IMR-90 (cell line): ENCODE results near the gene PARVB. TPM values are rescaled to one million over a fixed set of nuclear protein-coding genes. Genes with fewer than 3 reads are reported as not detected.

Experiments
- ATAC-seq: fragments of 200-7000 bp; cut with Tn5 transposase; 2 replicates; pipeline ENCODE4 v1.9.1; 2020; ENCODE audit warnings: low read depth, mild to moderate bottlenecking, moderate library complexity
- BruUV-seq: library from RNA; stranded (reverse); fragments of 400-500 nt; replicated peaks from 2 replicates; lab custom pipeline; 2021; lab: Mats Ljungman, UMichigan
- CTCF ChIA-PET: fragments of 300-600 bp; formaldehyde crosslinking; extraction: SDS; loops from one replicate; lab custom pipeline; 2021; ENCODE audit warnings: antibody characterized with exemption; lab: Yijun Ruan, JAX
- POLR2A ChIA-PET: fragments of 300-600 bp; sonication (Branson Sonifier 250); formaldehyde crosslinking; loops from one replicate; lab custom pipeline; 2022; ENCODE audit warnings: antibody characterized with exemption; ENCODE audit not compliant: unreplicated experiment; lab: Charles Lee
- DNase-seq: peaks from one replicate; pipeline ENCODE4 v3.0.0; 2013
- H2AFZ ChIP-seq: replicated peaks from 2 replicates; pipeline ENCODE3; 2013; ENCODE audit warnings: low read length, mild to moderate bottlenecking; ENCODE audit not compliant: poor library complexity
- H2AK5ac ChIP-seq: 2 replicates; pipeline ENCODE4 v1.6.1; 2013; ENCODE audit warnings: low read depth, low read length, inconsistent platforms
- H2AK9ac ChIP-seq: replicated peaks from 2 replicates; pipeline ENCODE3; 2013; ENCODE audit warnings: mild to moderate bottlenecking, low read depth, low read length, moderate library complexity; ENCODE audit not compliant: poor library complexity
- H2BK120ac ChIP-seq: 2 replicates; pipeline ENCODE4 v1.6.1; 2013; ENCODE audit warnings: low read depth, low read length, inconsistent platforms
- H2BK15ac ChIP-seq: 3 replicates; pipeline ENCODE4 v1.6.1; 2013; ENCODE audit warnings: low read depth, low read length, inconsistent platforms
- H2BK20ac ChIP-seq: 2 replicates; pipeline ENCODE4 v1.6.1; 2013; ENCODE audit warnings: low read depth, mild to moderate bottlenecking, inconsistent platforms, low read length, moderate library complexity
- H2BK5ac ChIP-seq: 2 replicates; pipeline ENCODE4 v1.6.1; 2013; ENCODE audit warnings: mild to moderate bottlenecking, low read depth, low read length, inconsistent platforms; ENCODE audit not compliant: poor library complexity, severe bottlenecking
- H3K14ac ChIP-seq: replicated peaks from 2 replicates; pipeline ENCODE4 v1.6.1; 2013; ENCODE audit warnings: low read depth, low read length, inconsistent platforms
- H3K18ac ChIP-seq: 2 replicates; pipeline ENCODE4 v1.6.1; 2013; ENCODE audit warnings: low read depth, low read length, control low read depth
- H3K23ac ChIP-seq: 2 replicates; pipeline ENCODE4 v1.6.1; 2013; ENCODE audit warnings: low read depth, low read length, inconsistent platforms
- H3K27ac ChIP-seq: 2 replicates; pipeline ENCODE4 v1.5.1; 2013; ENCODE audit warnings: mild to moderate bottlenecking, control low read depth, low read length; ENCODE audit not compliant: insufficient read depth
- H3K27me3 ChIP-seq: 2 replicates; pipeline ENCODE4 v1.6.1; 2013; ENCODE audit warnings: low read length; ENCODE audit not compliant: control insufficient read depth, insufficient read depth
- H3K36me3 ChIP-seq: 2 replicates; pipeline ENCODE4 v1.6.1; 2013; ENCODE audit warnings: low read length, mixed read lengths; ENCODE audit not compliant: control insufficient read depth, insufficient read depth
- H3K4ac ChIP-seq: 2 replicates; pipeline ENCODE4 v1.6.1; 2013; ENCODE audit warnings: low read depth, low read length, inconsistent platforms
- H3K4me1 ChIP-seq: 2 replicates; pipeline ENCODE4 v1.6.1; 2013; ENCODE audit warnings: low read length, mixed read lengths; ENCODE audit not compliant: control insufficient read depth, insufficient read depth
- H3K4me2 ChIP-seq: 2 replicates; pipeline ENCODE4 v1.6.1; 2013; ENCODE audit warnings: low read depth, mild to moderate bottlenecking, control low read depth, low read length, moderate library complexity
- H3K4me3 ChIP-seq: 2 replicates; pipeline ENCODE4 v1.5.1; 2013; ENCODE audit warnings: low read depth, mild to moderate bottlenecking, control low read depth, low read length, moderate library complexity; ENCODE audit not compliant: insufficient read depth
- H3K56ac ChIP-seq: 2 replicates; pipeline ENCODE4 v1.6.1; 2013; ENCODE audit warnings: low read length, inconsistent platforms; ENCODE audit not compliant: insufficient read depth; ENCODE audit errors: extremely low read depth
- H3K79me1 ChIP-seq, 2 experiments: 2 replicates each; pipeline ENCODE4 v1.6.1; 2013; ENCODE audit warnings: low read length in 2 of 2, inconsistent platforms in 1 of 2, low read depth in 1 of 2
- H3K9ac ChIP-seq: 2 replicates; pipeline ENCODE4 v1.6.1; 2013; ENCODE audit warnings: low read depth, low read length, control low read depth
- H3K9me1 ChIP-seq: 2 replicates; pipeline ENCODE4 v1.6.1; 2013; ENCODE audit warnings: low read length, inconsistent platforms; ENCODE audit not compliant: insufficient read depth
- H3K9me3 ChIP-seq: 2 replicates; pipeline ENCODE4 v1.6.1; 2013; ENCODE audit warnings: low read length; ENCODE audit not compliant: control insufficient read depth, insufficient read depth
- H4K20me1 ChIP-seq: 2 replicates; pipeline ENCODE4 v1.6.1; 2013; ENCODE audit warnings: low read length, inconsistent platforms; ENCODE audit not compliant: insufficient read depth
- H4K5ac ChIP-seq: 2 replicates; pipeline ENCODE4 v1.6.1; 2013; ENCODE audit warnings: mild to moderate bottlenecking, low read depth, low read length, control low read depth
- H4K8ac ChIP-seq, 2 experiments: 2 replicates each; pipeline ENCODE4 v1.6.1; 2013; ENCODE audit warnings: low read depth in 2 of 2, low read length in 2 of 2, control low read depth in 1 of 2, inconsistent platforms in 1 of 2
- H4K91ac ChIP-seq: 2 replicates; pipeline ENCODE4 v1.6.1; 2013; ENCODE audit warnings: low read depth, low read length, inconsistent platforms; ENCODE audit not compliant: insufficient read depth
- BHLHE40 ChIP-seq: fragments of 150-350 bp; IDR thresholded peaks from 2 replicates; pipeline ENCODE4 v1.6.1; 2016; ENCODE audit warnings: mild to moderate bottlenecking, low read depth, low read length
- CEBPB ChIP-seq: IDR thresholded peaks from 2 replicates; pipeline ENCODE4 v1.6.1; 2012; ENCODE audit warnings: low read depth, low read length, improper control_type of control experiment
- CHD1 ChIP-seq: IDR thresholded peaks from 2 replicates; pipeline ENCODE4 v1.6.1; 2012; ENCODE audit warnings: low read depth, low read length, improper control_type of control experiment
- CTCF ChIP-seq: conservative IDR thresholded peaks from 2 replicates; pipeline ENCODE4 v1.5.1; 2012; ENCODE audit warnings: mild to moderate bottlenecking, low read depth, low read length, improper control_type of control experiment
- ELK1 ChIP-seq: fragments of 150-350 bp; IDR thresholded peaks from 2 replicates; pipeline ENCODE4 v1.6.1; 2016; ENCODE audit warnings: low read depth, mild to moderate bottlenecking, low read length, moderate library complexity, borderline replicate concordance
- FOS ChIP-seq: fragments of 150-350 bp; IDR thresholded peaks from 2 replicates; pipeline ENCODE4 v1.6.1; 2016; ENCODE audit warnings: low read depth, low read length
- MAFK ChIP-seq: IDR thresholded peaks from 2 replicates; pipeline ENCODE4 v1.6.1; 2012; ENCODE audit warnings: low read depth, low read length, improper control_type of control experiment
- MAZ ChIP-seq: IDR thresholded peaks from 2 replicates; pipeline ENCODE4 v1.6.1; 2012; ENCODE audit warnings: low read depth, mild to moderate bottlenecking, low read length, improper control_type of control experiment, moderate library complexity, borderline replicate concordance
- MXI1 ChIP-seq: IDR thresholded peaks from 2 replicates; pipeline ENCODE4 v1.6.1; 2012; ENCODE audit warnings: low read depth, mild to moderate bottlenecking, low read length, moderate library complexity, borderline replicate concordance
- NFE2L2 ChIP-seq: fragments of 150-350 bp; IDR thresholded peaks from 2 replicates; pipeline ENCODE4 v1.6.1; 2016; ENCODE audit warnings: low read depth, mild to moderate bottlenecking, low read length
- POLR2A ChIP-seq: IDR thresholded peaks from 2 replicates; pipeline ENCODE4 v1.6.1; 2012; ENCODE audit warnings: mild to moderate bottlenecking, low read depth, low read length
- RAD21 ChIP-seq: IDR thresholded peaks from 2 replicates; pipeline ENCODE4 v1.6.1; 2012; ENCODE audit warnings: low read length, improper control_type of control experiment
- RCOR1 ChIP-seq: IDR thresholded peaks from 2 replicates; pipeline ENCODE4 v1.6.1; 2012; ENCODE audit warnings: mild to moderate bottlenecking, low read length, improper control_type of control experiment; ENCODE audit not compliant: insufficient replicate concordance
- RFX5 ChIP-seq: IDR thresholded peaks from 2 replicates; pipeline ENCODE4 v1.8.0; 2012; ENCODE audit warnings: low read depth, mild to moderate bottlenecking, low read length, moderate library complexity
- SMC3 ChIP-seq: fragments of 150-350 bp; IDR thresholded peaks from 2 replicates; pipeline ENCODE4 v1.6.1; 2016; ENCODE audit warnings: low read depth, mild to moderate bottlenecking, antibody characterized with exemption, low read length, moderate library complexity
- USF2 ChIP-seq: fragments of 150-350 bp; IDR thresholded peaks from 2 replicates; pipeline ENCODE4 v1.6.1; 2017; ENCODE audit warnings: mild to moderate bottlenecking, antibody characterized with exemption, low read length, low read depth
- WGBS, 2 experiments: methylation state at CpG; one replicate each; pipeline versions ENCODE4 v1.1.5 to v1.1.7; 2013; ENCODE audit warnings: missing lambda C conversion rate in 2 of 2; ENCODE audit not compliant: insufficient read length in 1 of 2; ENCODE audit errors: extremely low coverage in 2 of 2; 5-methylcytosine and 5-hydroxymethylcytosine counted together
- dilution Hi-C: fragments of 300-500 bp; cut with HindIII; formaldehyde crosslinking; loops from one replicate; pipeline ENCODE4 v1.14.3; 2018; ENCODE audit warnings: low sequenced_read_pairs; ENCODE audit not compliant: unreplicated experiment
- in situ Hi-C: fragments of 300-500 bp; cut with MboI; formaldehyde crosslinking; loops from 3 replicates; pipeline ENCODE4 v1.14.3; 2019; ENCODE audit warnings: low sequenced_read_pairs, inconsistent platforms, mixed read lengths
- intact Hi-C: fragments of 100-400 bp; cut with micrococcal nuclease; formaldehyde crosslinking; loops from 2 replicates; pipeline ENCODE4 v1.10.0; 2022
- polyA plus RNA-seq, 3 experiments: library from polyadenylated mRNA; depleted of rRNA; stranded (reverse); fragments of >200 nt; gene quantifications; 2 replicates each; pipeline ENCODE4 v1.2.3, GENCODE V29; 2012; ENCODE audit warnings: low replicate concordance in 1 of 3
- total RNA-seq: library from RNA; depleted of rRNA; stranded (reverse); fragments of >200 nt; gene quantifications from 2 replicates; pipeline ENCODE4 v1.2.3, GENCODE V29; 2012

PARVB gene
- total and polyA plus RNA-seq, 2 of the 4 experiments (the other 2 are of a cell fraction) = 44.3 to 53.9 TPM

- Histone ChIP-seq H3K36me3 (no peaks in the 10 kb centered on the region), H3K4ac (no peak overlapping the region), H4K20me1 (peaks cover 4% of the 10 kb centered on the region), H3K23ac (no peak overlapping the region), H4K8ac (no peak overlapping the region), H3K9me1 (peaks cover 7% of the 10 kb centered on the region; the same call in 1 of the 2 replicates), H3K14ac (no peak overlapping the region), H2BK20ac (no peak overlapping the region), H2AFZ (no peak overlapping the region), H2BK120ac (no peak overlapping the region), H4K5ac (no peak overlapping the region), H2AK9ac (no peak overlapping the region), H3K18ac (no peak overlapping the region), H3K4me1 (no peaks in the 10 kb centered on the region), H4K91ac (no peak overlapping the region), H2BK15ac (no peak overlapping the region), H3K4me3 (no peak overlapping the region), H3K9ac (no peak overlapping the region), H3K27me3 (no peaks in the 10 kb centered on the region), H3K4me2 (no peak overlapping the region), H3K56ac (no peak overlapping the region), H3K9me3 (no peaks in the 10 kb centered on the region), H3K27ac (no peak overlapping the region), H3K79me1 (peaks cover 0 to 17% of the 10 kb centered on the region in 2 experiments; a peak in 3 of 4 replicates), H2AK5ac (no peak overlapping the region), H2BK5ac (no peak overlapping the region)
- TF ChIP-seq RAD21 (no peak), BHLHE40 (no peak), CHD1 (no peak), MXI1 (no peak), POLR2A (no peak), CEBPB (no peak), RFX5 (no peak), CTCF (no peak), ELK1 (no peak), MAFK (no peak), MAZ (no peak), FOS (no peak), RCOR1 (no peak), SMC3 (no peak), USF2 (no peak), NFE2L2 (no peak)
- BruUV-seq = no TSS peak
- intact Hi-C loops = no loop called here
- no peak for ATAC-seq
- dilution Hi-C loops = no loop called here
- DNase-seq = no peak
- CTCF ChIA-PET = no interaction called here
- 85% methylated on average over 7 of the region's 13 CpGs; no CpG with 5 or more reads in 1 of the 2 experiments for WGBS, 2 experiments
- POLR2A ChIA-PET = no interaction called here
- in situ Hi-C loops = no loop called here
Measured at GRCh38 chr22:44051961-44052360, 27.9 kb downstream of the PARVB start.
